ENCODE measurements around the gene KCNQ4.

KCNQ4 gene

GRCh38 chr1:40783001-40783905, at the start of gene KCNQ4:
Gene KCNQ4, plus strand, starts transcription at chr1:40783787. Its CDS starts 307 bp downstream, at chr1:40784094.
- in situ Hi-C loops (cut with HindIII; ENCODE audit: low pct_ligation_motif_present, low sequenced_read_pairs), result no loop called here
- TF ChIP-seq CTCF (IDR thresholded peaks at IDR 0.05; ENCODE audit: low read depth, low read length, missing control alignments), result no peak
- Histone ChIP-seq H3K4me3 (ENCODE audit: low read depth, low read length) (peak within 1 kb of the TSS; percentile 29), H3K27me3 (replicated peaks) (peaks cover 5% of the 10 kb centered on the region), H3K36me3 (replicated peaks) (no peaks in the 10 kb centered on the region), H3K27ac (no peak within 1 kb of the TSS)
- DNase-seq, result no peak

GRCh38 chr1:40734882-40735628, 48.5 kb upstream of the KCNQ4 start:
- peaks cover 2% of the 10 kb centered on the region for H3K36me3 ChIP-seq (replicated peaks)
- H3K27ac ChIP-seq, result no peak overlapping the region
- no peak for DNase-seq
- in situ Hi-C loops (cut with HindIII; ENCODE audit: low pct_ligation_motif_present, low sequenced_read_pairs), result no loop called here
- no peak overlapping the region for H3K4me3 ChIP-seq (ENCODE audit: low read depth, low read length)
- no peaks in the 10 kb centered on the region for H3K27me3 ChIP-seq (replicated peaks)
- TF ChIP-seq CTCF (IDR thresholded peaks at IDR 0.05; ENCODE audit: low read depth, low read length, missing control alignments), result no peak

- no peaks in the 10 kb centered on the region for H3K27me3 ChIP-seq (replicated peaks)
- no peak overlapping the region for H3K4me3 ChIP-seq (ENCODE audit: low read depth, low read length)
- DNase-seq, result peak; percentile 68
- in situ Hi-C loops (cut with HindIII; ENCODE audit: low pct_ligation_motif_present, low sequenced_read_pairs), result no loop called here
- H3K36me3 ChIP-seq (replicated peaks), result peaks cover 5% of the 10 kb centered on the region
- TF ChIP-seq CTCF (IDR thresholded peaks at IDR 0.05; ENCODE audit: low read depth, low read length, missing control alignments), result no peak
- peak overlapping the region; percentile 56 for H3K27ac ChIP-seq
These were observed 47.5 kb upstream of the KCNQ4 start for GRCh38 chr1:40736085-40736531.

GRCh38 chr1:40738831-40739230, 44.8 kb upstream of the KCNQ4 start:
- in situ Hi-C loops (cut with HindIII; ENCODE audit: low pct_ligation_motif_present, low sequenced_read_pairs), result no loop called here
- H3K36me3 ChIP-seq (replicated peaks), result peaks cover 7% of the 10 kb centered on the region
- no peak overlapping the region for H3K4me3 ChIP-seq (ENCODE audit: low read depth, low read length)
- no peak for DNase-seq
- TF ChIP-seq CTCF (IDR thresholded peaks at IDR 0.05; ENCODE audit: low read depth, low read length, missing control alignments), result no peak
- no peak overlapping the region for H3K27ac ChIP-seq
- H3K27me3 ChIP-seq (replicated peaks), result no peaks in the 10 kb centered on the region

- DNase-seq, result no peak
- in situ Hi-C loops (cut with HindIII; ENCODE audit: low pct_ligation_motif_present, low sequenced_read_pairs), result no loop called here
- TF ChIP-seq CTCF (IDR thresholded peaks at IDR 0.05; ENCODE audit: low read depth, low read length, missing control alignments), result no peak
- Histone ChIP-seq H3K36me3 (replicated peaks) (peaks cover 7% of the 10 kb centered on the region), H3K27ac (no peak overlapping the region), H3K27me3 (replicated peaks) (no peaks in the 10 kb centered on the region), H3K4me3 (ENCODE audit: low read depth, low read length) (no peak overlapping the region)
These were observed 44.1 kb upstream of the KCNQ4 start for GRCh38 chr1:40739455-40740008.

Measured in brain microvascular endothelial cell (primary cell).